Fibroblast of the aortic adventitia (primary cell): ENCODE measurements around the gene SNAPC4. TPM values are rescaled to one million over a fixed set of nuclear protein-coding genes. Genes with fewer than 3 reads are reported as not detected.

Experiments
- DNase-seq: peaks from one replicate; pipeline ENCODE4 v3.0.0-alpha.2; 2010; ENCODE audit warnings: low read depth
- H3K4me3 ChIP-seq: 2 replicates; pipeline ENCODE4 v1.5.1; 2011; ENCODE audit warnings: low read depth, mild to moderate bottlenecking, control low read depth, low read length, moderate library complexity
- total RNA-seq: library from RNA; depleted of rRNA; stranded (reverse); fragments of >200 nt; gene quantifications from 2 replicates; pipeline ENCODE4 v1.2.3, GENCODE V29; 2012; ENCODE audit warnings: low replicate concordance
- TF ChIP-seq, protein P1 (sequence below): IDR thresholded peaks from 2 replicates; pipeline ENCODE4 v1.5.1; 2011; ENCODE audit warnings: mild to moderate bottlenecking, low read length, control low read depth, inconsistent platforms; ENCODE audit not compliant: insufficient read depth

The SNAPC4 gene
- total RNA-seq, 1 donor, result 12.1 TPM

DNA sequence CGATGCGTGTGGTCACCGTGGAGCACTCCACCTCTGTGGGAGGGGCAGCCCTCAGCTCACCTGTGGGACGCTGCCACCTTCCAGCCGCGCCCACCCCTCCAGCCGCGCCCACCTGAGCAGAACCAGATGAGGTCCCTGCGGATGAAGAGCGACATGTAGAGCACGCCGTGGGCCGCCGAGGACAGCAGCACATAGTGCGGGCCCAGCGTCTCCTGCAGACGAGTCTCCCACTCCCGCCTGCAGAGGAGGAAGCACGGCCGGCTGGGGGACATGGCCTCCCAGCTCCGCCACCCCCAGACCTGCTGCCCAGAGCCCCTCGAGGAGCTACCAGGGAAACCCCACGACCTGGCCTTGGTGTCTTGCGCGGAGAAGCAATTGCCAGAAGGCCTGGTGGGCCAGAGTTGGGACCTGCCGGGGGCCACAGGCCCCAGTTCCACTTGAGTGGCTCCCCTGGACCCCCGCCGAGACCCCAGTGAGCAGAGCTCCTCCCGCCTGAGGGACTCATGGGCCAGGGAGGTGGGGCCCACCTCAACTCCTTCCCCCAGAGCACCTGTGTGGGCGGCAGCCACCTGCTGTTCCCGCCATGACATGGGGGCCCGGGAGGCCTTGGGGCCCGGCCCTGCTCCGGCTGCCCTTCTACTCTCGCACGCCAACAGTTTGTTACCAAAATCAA is 33.2 kb upstream of the SNAPC4 start:
- TF ChIP-seq, protein P1, sequence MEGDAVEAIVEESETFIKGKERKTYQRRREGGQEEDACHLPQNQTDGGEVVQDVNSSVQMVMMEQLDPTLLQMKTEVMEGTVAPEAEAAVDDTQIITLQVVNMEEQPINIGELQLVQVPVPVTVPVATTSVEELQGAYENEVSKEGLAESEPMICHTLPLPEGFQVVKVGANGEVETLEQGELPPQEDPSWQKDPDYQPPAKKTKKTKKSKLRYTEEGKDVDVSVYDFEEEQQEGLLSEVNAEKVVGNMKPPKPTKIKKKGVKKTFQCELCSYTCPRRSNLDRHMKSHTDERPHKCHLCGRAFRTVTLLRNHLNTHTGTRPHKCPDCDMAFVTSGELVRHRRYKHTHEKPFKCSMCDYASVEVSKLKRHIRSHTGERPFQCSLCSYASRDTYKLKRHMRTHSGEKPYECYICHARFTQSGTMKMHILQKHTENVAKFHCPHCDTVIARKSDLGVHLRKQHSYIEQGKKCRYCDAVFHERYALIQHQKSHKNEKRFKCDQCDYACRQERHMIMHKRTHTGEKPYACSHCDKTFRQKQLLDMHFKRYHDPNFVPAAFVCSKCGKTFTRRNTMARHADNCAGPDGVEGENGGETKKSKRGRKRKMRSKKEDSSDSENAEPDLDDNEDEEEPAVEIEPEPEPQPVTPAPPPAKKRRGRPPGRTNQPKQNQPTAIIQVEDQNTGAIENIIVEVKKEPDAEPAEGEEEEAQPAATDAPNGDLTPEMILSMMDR, result no peak
- H3K4me3 ChIP-seq, result no peak overlapping the region
- DNase-seq, result no peak

DNA sequence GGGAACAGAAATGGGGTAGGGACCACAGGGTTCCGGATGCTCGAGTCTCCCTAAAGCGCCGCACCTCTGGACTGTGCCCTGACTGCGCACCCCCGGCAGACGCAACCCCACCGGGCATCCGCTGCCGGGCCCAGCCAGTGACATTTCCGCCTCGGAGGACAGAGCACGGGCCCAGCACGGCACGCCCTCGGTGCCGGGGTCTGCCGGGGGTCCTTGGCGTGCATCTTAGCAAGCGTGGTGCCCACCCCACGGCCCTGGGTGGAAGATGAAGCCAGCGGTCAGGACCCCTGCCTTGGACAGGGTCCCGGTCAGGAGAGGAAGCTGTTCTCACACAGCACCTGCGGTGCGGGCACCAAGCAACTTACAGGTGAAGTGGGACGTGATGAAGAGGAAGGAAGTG is 32.6 kb upstream of the SNAPC4 start:
- no peak for DNase-seq
- TF ChIP-seq, protein P1, result no peak
- H3K4me3 ChIP-seq, result no peak overlapping the region

DNA sequence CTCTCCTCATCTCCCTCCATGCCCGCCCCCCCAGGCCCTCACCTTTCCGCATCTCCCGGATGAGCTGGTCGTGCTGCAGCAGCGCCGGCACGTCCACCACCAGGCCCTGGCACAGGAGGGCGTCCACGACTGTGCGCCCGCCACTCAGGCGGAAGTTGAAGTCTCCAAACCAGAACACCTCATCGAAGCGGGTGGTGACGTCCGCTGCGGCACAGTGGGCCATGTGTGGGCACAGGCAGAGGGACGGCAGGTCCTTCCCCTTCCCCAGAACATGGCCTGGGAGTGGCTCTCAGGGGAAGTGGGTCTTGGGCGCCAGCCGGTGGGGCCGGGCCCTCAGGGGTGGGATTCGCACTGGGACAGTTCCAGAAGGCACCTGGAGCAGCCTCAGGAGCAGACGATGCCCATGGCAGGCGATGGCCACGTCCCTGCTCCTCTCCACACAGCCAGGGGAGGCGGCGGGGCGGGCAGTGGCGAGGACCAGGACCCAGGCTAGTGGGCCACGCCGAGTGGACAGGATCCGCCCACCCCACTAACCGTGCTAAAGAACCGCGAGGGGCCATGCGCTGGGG is 31.9 kb upstream of the SNAPC4 start:
- no peak overlapping the region for H3K4me3 ChIP-seq
- TF ChIP-seq, protein P1, result no peak
- DNase-seq, result no peak

DNA sequence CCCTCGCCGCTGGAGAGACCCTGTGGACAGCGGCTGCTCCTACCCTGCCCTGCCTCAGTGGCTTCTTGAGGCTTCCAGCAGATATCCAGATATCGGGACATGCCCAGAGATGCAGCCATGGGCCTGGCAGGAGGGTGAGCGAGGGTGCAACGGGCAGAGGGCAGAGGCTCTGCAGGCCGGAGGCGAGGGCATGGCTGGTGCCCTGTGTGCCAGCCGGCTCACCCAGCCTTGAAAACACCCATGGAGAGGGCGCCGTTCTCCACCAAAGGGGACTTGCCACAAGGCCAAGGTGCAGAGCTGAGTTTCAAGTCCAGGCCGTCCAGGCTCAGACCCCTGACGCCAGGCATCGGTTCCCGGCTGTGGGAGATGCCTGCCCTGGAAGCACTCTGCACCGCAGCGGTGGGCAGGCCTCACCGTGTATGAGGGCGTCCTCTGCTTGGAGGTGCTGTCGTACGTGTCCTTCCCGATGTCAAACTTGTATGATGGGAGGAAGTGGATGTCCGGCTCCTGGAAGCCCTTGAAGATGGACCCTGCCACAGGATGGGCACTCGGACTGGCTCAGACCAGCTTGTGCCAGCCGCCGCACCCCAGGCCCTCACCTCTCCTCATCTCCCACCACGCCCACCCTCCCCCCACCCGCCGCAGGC is 30.7 kb upstream of the SNAPC4 start:
- DNase-seq, result no peak
- TF ChIP-seq, protein P1, result no peak
- H3K4me3 ChIP-seq, result no peak overlapping the region

DNA sequence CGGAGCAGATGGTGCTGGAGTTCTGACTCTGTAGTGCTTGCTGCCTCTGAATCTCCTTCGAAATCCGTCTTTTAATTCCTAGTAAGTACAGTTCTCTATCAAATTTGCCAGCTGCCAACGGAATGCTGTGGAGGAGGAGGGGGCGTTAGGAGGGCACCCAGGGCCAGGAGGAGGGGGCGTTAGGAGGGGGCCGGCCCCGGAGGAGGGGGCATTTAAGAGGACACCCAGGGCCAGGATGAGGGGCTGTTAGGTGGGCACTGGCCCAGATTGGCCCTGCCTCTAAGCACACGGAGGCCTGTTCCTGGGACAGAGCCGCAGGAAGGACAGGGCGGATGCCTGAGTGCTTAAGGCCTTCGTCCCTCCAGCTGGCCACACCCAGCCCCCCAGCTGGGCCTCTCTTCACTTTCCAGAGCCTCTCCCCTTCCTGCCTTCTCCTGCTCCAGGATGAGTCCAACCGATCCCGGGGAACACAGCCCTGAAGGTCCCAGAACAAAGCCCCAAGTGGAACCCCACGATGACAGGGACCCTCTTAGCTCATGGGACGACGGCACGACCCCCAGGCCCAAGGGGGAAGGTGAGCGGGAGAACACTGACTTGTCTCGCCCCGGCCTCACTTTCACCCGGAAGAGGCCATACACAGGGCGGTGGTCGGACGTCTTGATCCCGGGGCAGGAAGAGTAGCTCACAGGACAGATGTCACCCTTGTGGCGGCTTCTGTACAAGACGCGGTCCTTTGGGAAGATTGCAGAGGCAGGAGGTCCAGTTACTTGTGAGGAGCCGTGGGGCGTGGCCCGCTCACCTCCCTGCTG is 29.9 kb upstream of the SNAPC4 start:
- DNase-seq, result no peak
- H3K4me3 ChIP-seq, result no peak overlapping the region
- TF ChIP-seq, protein P1, result no peak

DNA sequence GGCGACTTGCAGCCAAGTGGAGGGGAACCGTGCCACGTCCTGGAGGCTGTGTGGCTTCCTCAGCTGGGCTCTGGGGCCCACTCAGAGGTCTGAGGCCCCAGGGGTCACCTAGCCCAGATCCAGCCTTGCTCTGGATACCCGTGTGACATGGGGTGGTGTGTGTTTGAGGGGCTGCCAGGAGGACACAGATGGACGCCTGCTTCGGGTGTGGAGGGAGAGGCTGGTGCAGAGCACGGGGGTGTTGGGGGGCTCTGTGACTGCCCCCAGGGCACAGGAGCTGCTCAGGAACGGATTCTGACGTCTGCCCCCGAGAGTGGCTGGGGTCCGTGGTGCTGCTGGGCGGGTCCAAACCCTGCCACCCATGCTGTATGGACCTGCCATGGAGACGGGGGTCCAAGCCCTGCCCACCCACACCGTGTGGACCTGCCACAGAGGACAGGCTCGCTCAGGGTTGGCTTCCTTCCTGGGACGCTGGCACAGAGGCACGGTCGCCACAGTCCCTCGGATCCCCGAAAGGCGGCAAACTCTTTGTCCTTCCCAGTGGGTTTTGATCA is 29.2 kb upstream of the SNAPC4 start:
- no peak overlapping the region for H3K4me3 ChIP-seq
- DNase-seq, result no peak
- TF ChIP-seq, protein P1, result no peak
